ENCODE data around the gene PLA2G4D. TPM values are rescaled to one million over a fixed set of nuclear protein-coding genes. Genes with fewer than 3 reads are reported as not detected.

PLA2G4D gene
- total RNA-seq, 1 donor from 2014 or later = not detected

- no peaks in the 10 kb centered on the region for H3K9me3 Mint-ChIP-seq (ENCODE audit: unreplicated experiment)
- H3K27me3 Mint-ChIP-seq (ENCODE audit: unreplicated experiment) = peaks cover 5% of the 10 kb centered on the region
- no peak overlapping the region for H3K27ac Mint-ChIP-seq (ENCODE audit: unreplicated experiment)
- peaks cover 9% of the 10 kb centered on the region for H3K4me1 Mint-ChIP-seq (ENCODE audit: low read depth, unreplicated experiment)
- peak; percentile 52 for TF ChIP-seq CTCF (IDR thresholded peaks at IDR 0.05; ENCODE audit: partially characterized antibody, unreplicated experiment)
- no peaks in the 10 kb centered on the region for H3K36me3 Mint-ChIP-seq (ENCODE audit: unreplicated experiment)
- H3K4me3 Mint-ChIP-seq (ENCODE audit: unreplicated experiment) = no peak overlapping the region
- peak; percentile 83 for DNase-seq
These were observed 39.6 kb upstream of the PLA2G4D start for GRCh38 chr15:42133886-42134502.

GRCh38 chr15:42133356-42133755, 39.0 kb upstream of the PLA2G4D start:
- no peak overlapping the region for H3K27ac Mint-ChIP-seq (ENCODE audit: unreplicated experiment)
- H3K4me1 Mint-ChIP-seq (ENCODE audit: low read depth, unreplicated experiment) = peaks cover 9% of the 10 kb centered on the region
- no peak for DNase-seq
- TF ChIP-seq CTCF (IDR thresholded peaks at IDR 0.05; ENCODE audit: partially characterized antibody, unreplicated experiment) = no peak
- H3K27me3 Mint-ChIP-seq (ENCODE audit: unreplicated experiment) = peaks cover 5% of the 10 kb centered on the region
- no peak overlapping the region for H3K4me3 Mint-ChIP-seq (ENCODE audit: unreplicated experiment)
- no peaks in the 10 kb centered on the region for H3K36me3 Mint-ChIP-seq (ENCODE audit: unreplicated experiment)
- H3K9me3 Mint-ChIP-seq (ENCODE audit: unreplicated experiment) = no peaks in the 10 kb centered on the region

- H3K4me1 Mint-ChIP-seq (ENCODE audit: low read depth, unreplicated experiment) = peaks cover 9% of the 10 kb centered on the region
- no peak overlapping the region for H3K4me3 Mint-ChIP-seq (ENCODE audit: unreplicated experiment)
- no peaks in the 10 kb centered on the region for H3K36me3 Mint-ChIP-seq (ENCODE audit: unreplicated experiment)
- no peak for DNase-seq
- no peak overlapping the region for H3K27ac Mint-ChIP-seq (ENCODE audit: unreplicated experiment)
- no peaks in the 10 kb centered on the region for H3K9me3 Mint-ChIP-seq (ENCODE audit: unreplicated experiment)
- H3K27me3 Mint-ChIP-seq (ENCODE audit: unreplicated experiment) = peaks cover 5% of the 10 kb centered on the region
- TF ChIP-seq CTCF (IDR thresholded peaks at IDR 0.05; ENCODE audit: partially characterized antibody, unreplicated experiment) = no peak
These were observed 37.8 kb upstream of the PLA2G4D start for GRCh38 chr15:42131826-42132806.

- H3K4me3 Mint-ChIP-seq (ENCODE audit: unreplicated experiment) = no peak overlapping the region
- H3K27me3 Mint-ChIP-seq (ENCODE audit: unreplicated experiment) = peaks cover 2% of the 10 kb centered on the region
- peaks cover 9% of the 10 kb centered on the region for H3K4me1 Mint-ChIP-seq (ENCODE audit: low read depth, unreplicated experiment)
- no peaks in the 10 kb centered on the region for H3K36me3 Mint-ChIP-seq (ENCODE audit: unreplicated experiment)
- no peak overlapping the region for H3K27ac Mint-ChIP-seq (ENCODE audit: unreplicated experiment)
- no peaks in the 10 kb centered on the region for H3K9me3 Mint-ChIP-seq (ENCODE audit: unreplicated experiment)
- TF ChIP-seq CTCF (IDR thresholded peaks at IDR 0.05; ENCODE audit: partially characterized antibody, unreplicated experiment) = no peak
- DNase-seq = no peak
These were observed 36.6 kb upstream of the PLA2G4D start for GRCh38 chr15:42131006-42131405.
